ENCODE results near the gene TTLL7. TPM values are rescaled to one million over a fixed set of nuclear protein-coding genes. Genes with fewer than 3 reads are reported as not detected.

TTLL7 gene
- total and polyA plus RNA-seq, 7 donors, result 0.92 to 34.9 (median 15.5) TPM

DNA sequence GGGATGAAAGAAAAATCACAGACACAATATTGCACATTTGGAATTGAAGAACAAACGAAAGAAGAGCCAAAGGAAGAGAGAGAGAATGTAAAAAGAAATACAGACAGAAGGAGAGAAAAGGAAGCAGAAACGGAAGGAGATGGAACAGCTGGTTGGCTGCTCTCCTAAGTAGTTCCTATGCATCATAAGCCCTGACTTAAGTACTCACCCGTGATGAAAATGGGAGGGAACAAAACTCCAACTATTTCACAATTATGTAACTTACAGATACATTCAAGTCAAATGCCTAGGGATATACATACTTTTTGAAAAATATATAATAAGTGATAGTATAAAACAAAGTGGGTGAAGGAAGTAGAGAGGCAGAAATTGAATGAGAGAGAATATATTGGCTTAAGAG lies 88.5 kb downstream of the TTLL7 start:
- intact Hi-C loops (cut with DNase I), result no loop called here
- WGBS, 2 donors, result 52 to 67% methylated on average over 3 of the region's 3 CpGs
- H3K27ac ChIP-seq, result no peak overlapping the region
- H3K27me3 ChIP-seq, result no peaks in the 10 kb centered on the region
- H3K9me3 ChIP-seq, result no peaks in the 10 kb centered on the region
- H3K36me3 ChIP-seq, result peaks cover 0 to 10% (median 0%) of the 10 kb centered on the region in 4 donors
- H3K4me3 ChIP-seq, result no peak overlapping the region
- TF ChIP-seq EP300 (IDR thresholded peaks at IDR 0.05), result no peak
- TF ChIP-seq POLR2AphosphoS5 (IDR thresholded peaks at IDR 0.05), result no peak
- TF ChIP-seq, protein P1, sequence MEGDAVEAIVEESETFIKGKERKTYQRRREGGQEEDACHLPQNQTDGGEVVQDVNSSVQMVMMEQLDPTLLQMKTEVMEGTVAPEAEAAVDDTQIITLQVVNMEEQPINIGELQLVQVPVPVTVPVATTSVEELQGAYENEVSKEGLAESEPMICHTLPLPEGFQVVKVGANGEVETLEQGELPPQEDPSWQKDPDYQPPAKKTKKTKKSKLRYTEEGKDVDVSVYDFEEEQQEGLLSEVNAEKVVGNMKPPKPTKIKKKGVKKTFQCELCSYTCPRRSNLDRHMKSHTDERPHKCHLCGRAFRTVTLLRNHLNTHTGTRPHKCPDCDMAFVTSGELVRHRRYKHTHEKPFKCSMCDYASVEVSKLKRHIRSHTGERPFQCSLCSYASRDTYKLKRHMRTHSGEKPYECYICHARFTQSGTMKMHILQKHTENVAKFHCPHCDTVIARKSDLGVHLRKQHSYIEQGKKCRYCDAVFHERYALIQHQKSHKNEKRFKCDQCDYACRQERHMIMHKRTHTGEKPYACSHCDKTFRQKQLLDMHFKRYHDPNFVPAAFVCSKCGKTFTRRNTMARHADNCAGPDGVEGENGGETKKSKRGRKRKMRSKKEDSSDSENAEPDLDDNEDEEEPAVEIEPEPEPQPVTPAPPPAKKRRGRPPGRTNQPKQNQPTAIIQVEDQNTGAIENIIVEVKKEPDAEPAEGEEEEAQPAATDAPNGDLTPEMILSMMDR (IDR thresholded peaks at IDR 0.05), result no peak
- no peak for TF ChIP-seq POLR2A (IDR thresholded peaks at IDR 0.05)
- no peak for DNase-seq
- no peaks in the 10 kb centered on the region for H3K4me1 ChIP-seq

DNA sequence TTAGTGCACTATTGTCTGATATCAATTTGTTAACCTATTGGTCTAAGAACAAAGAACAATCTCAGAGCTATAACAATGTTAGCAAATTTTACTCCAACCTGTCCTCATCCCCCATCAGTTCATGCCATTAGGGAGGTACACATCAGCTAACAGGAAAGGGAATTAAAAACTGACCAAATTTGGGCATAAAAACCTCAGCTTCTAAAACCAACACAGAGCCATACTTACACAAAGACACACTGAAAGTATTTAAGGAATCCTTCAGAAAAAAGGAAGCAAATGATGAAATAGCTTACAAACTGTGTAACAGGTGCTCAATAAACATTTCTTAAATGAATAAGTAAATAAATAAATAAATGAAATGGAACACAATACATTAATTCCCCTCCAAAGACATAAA lies 89.2 kb downstream of the TTLL7 start:
- intact Hi-C loops (cut with DNase I), result no loop called here
- H3K27me3 ChIP-seq, result no peaks in the 10 kb centered on the region
- peaks cover 0 to 8% (median 0%) of the 10 kb centered on the region in 4 donors for H3K36me3 ChIP-seq
- H3K4me1 ChIP-seq, result no peaks in the 10 kb centered on the region
- H3K4me3 ChIP-seq, result no peak overlapping the region
- TF ChIP-seq EP300 (IDR thresholded peaks at IDR 0.05) (no peak), POLR2A (IDR thresholded peaks at IDR 0.05) (no peak), POLR2AphosphoS5 (IDR thresholded peaks at IDR 0.05) (no peak)
- TF ChIP-seq, protein P1 (IDR thresholded peaks at IDR 0.05), result no peak
- DNase-seq, result no peak
- H3K9me3 ChIP-seq, result no peaks in the 10 kb centered on the region
- no peak overlapping the region for H3K27ac ChIP-seq

DNA sequence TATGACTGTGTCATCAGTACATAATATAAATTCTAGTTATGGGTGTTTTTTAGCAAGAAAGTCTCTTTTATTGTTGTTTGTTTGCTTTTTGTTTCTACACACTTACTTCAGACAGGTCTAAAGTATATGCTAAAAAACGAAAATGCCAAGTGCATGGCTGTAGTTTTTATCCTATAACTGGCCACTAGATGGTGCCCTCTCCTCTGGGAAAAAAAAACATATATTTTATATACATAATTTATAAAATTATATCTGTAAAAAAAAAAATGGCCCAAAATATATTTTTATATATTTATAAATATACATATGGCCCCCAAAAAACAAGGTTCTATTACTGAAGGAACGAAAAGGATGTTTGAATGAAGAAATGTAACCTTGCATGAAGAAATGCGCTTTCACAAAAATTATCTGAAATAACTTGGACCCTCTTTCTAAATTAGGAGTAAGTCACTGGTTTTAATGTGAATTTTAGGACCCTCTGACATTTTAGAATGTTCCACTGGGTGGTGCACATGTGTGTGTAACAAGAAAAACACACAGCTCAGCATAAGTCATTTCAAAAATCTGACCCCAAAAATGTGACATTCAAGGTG lies 93.5 kb downstream of the TTLL7 start:
- Histone ChIP-seq H3K36me3 (peaks cover 0 to 5% (median 0%) of the 10 kb centered on the region in 4 donors), H3K27ac (no peak overlapping the region), H3K27me3 (no peaks in the 10 kb centered on the region), H3K9me3 (no peaks in the 10 kb centered on the region), H3K4me1 (no peaks in the 10 kb centered on the region), H3K4me3 (no peak overlapping the region)
- DNase-seq, result no peak
- TF ChIP-seq EP300 (IDR thresholded peaks at IDR 0.05), result no peak
- TF ChIP-seq, protein P1 (IDR thresholded peaks at IDR 0.05), result peak in 2 of 4 experiments; percentile 21 to 62
- intact Hi-C loops (cut with DNase I), result no loop called here
- 47 to 49% methylated on average over 3 of the region's 3 CpGs for WGBS, 2 donors

DNA sequence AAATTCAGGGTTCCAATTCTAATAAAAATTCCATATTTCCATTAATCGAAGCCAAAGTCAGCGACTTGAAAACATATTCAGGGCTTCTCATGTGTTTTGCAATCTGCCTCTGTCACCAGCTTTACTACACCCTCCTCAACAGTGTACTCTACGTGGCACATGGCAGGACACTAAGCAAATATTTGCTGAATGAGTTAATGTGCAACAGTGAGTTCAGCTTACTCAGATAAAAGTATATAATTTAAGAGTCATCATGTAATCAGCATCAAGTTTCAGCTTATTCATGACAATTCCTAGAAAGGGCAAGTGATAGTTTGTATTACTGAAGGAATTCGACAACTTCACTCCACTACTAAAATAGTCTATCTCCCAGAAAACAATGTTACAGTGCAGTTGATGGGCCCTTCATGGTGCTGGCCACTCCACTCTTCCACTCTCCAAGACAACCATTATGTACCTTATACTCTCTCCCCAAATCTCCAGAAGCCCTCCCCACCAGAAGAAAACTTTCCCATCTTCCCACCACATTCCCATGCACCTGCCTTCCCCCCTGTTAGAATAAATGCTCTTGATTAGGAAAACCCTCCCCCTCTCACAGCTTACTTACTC lies 97.3 kb downstream of the TTLL7 start:
- 17 to 67% methylated on average over 4 of the region's 4 CpGs for WGBS, 2 donors
- no peak for DNase-seq
- H3K4me1 ChIP-seq, result no peaks in the 10 kb centered on the region
- intact Hi-C loops (cut with DNase I), result no loop called here
- no peak for TF ChIP-seq POLR2AphosphoS5 (IDR thresholded peaks at IDR 0.05)
- H3K36me3 ChIP-seq, result no peaks in the 10 kb centered on the region
- no peaks in the 10 kb centered on the region for H3K9me3 ChIP-seq
- no peaks in the 10 kb centered on the region for H3K27me3 ChIP-seq
- H3K27ac ChIP-seq, result no peak overlapping the region
- no peak overlapping the region for H3K4me3 ChIP-seq

DNA sequence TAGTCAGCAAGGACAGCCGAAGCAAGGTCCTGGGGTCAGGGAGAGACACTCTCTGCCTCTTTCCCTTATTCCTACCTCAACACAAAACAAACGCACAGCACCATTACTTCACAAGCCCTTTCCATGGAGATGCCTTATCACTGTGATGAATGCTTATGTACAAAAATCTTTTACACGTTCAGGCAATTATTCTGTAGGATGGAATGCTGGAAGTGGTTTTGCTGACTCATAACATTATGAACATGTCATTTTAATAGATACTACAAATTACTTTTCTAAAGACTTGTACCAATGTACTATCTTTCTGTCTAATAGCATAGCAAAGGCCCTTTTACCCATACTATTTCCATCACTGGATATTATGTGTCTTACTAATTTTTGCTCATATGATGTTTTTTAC lies 98.4 kb downstream of the TTLL7 start:
- H3K36me3 ChIP-seq, result no peaks in the 10 kb centered on the region
- H3K27ac ChIP-seq, result no peak overlapping the region
- no peaks in the 10 kb centered on the region for H3K4me1 ChIP-seq
- intact Hi-C loops (cut with DNase I), result no loop called here
- H3K4me3 ChIP-seq, result no peak overlapping the region
- H3K9me3 ChIP-seq, result no peaks in the 10 kb centered on the region
- H3K27me3 ChIP-seq, result no peaks in the 10 kb centered on the region
- TF ChIP-seq EP300 (IDR thresholded peaks at IDR 0.05) (no peak), POLR2A (IDR thresholded peaks at IDR 0.05) (no peak), POLR2AphosphoS5 (IDR thresholded peaks at IDR 0.05) (no peak)
- DNase-seq, result no peak
- 72 to 73% methylated on average over 3 of the region's 3 CpGs for WGBS, 2 donors

DNA sequence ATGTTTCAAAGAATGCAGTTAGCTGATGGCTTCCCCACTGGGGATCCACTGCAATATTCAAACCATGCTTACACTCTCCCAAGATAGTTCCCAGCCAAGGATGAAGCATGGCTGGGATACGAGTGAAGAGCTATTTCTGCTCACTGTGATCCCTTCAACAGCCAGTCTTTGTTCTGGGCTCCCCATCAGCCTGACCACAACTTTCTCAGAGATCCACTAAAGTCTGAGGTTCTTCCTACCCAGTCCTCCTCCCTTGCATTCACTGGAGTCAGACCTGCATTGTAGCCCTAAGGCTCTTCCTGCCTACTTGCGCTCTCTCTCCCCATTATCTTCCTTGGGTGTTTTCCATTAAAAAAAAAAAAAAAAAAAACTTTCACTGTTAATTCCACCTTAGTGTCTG lies 101.4 kb downstream of the TTLL7 start:
- DNase-seq, result no peak
- no peak overlapping the region for H3K4me3 ChIP-seq
- H3K36me3 ChIP-seq, result no peaks in the 10 kb centered on the region
- WGBS, 2 donors, result 96% methylated on average over 2 of the region's 2 CpGs
- H3K27me3 ChIP-seq, result no peaks in the 10 kb centered on the region
- no peaks in the 10 kb centered on the region for H3K9me3 ChIP-seq
- TF ChIP-seq POLR2AphosphoS5 (IDR thresholded peaks at IDR 0.05) (no peak), EP300 (IDR thresholded peaks at IDR 0.05) (no peak)
- TF ChIP-seq, protein P1 (IDR thresholded peaks at IDR 0.05), result no peak
- H3K27ac ChIP-seq, result no peak overlapping the region
- H3K4me1 ChIP-seq, result no peaks in the 10 kb centered on the region
- intact Hi-C loops (cut with DNase I), result no loop called here

All from sigmoid colon (tissue), 7 donors.